ENCODE results near the gene NLGN4Y. TPM values are rescaled to one million over a fixed set of nuclear protein-coding genes. Genes with fewer than 3 reads are reported as not detected.

Gene NLGN4Y
- 13.1 TPM for polyA plus RNA-seq (2013, experiment 1 of 2; ENCODE audit: insufficient read length)
- 13.6 TPM for polyA plus RNA-seq (2013, experiment 2 of 2; ENCODE audit: insufficient read length)

DNA sequence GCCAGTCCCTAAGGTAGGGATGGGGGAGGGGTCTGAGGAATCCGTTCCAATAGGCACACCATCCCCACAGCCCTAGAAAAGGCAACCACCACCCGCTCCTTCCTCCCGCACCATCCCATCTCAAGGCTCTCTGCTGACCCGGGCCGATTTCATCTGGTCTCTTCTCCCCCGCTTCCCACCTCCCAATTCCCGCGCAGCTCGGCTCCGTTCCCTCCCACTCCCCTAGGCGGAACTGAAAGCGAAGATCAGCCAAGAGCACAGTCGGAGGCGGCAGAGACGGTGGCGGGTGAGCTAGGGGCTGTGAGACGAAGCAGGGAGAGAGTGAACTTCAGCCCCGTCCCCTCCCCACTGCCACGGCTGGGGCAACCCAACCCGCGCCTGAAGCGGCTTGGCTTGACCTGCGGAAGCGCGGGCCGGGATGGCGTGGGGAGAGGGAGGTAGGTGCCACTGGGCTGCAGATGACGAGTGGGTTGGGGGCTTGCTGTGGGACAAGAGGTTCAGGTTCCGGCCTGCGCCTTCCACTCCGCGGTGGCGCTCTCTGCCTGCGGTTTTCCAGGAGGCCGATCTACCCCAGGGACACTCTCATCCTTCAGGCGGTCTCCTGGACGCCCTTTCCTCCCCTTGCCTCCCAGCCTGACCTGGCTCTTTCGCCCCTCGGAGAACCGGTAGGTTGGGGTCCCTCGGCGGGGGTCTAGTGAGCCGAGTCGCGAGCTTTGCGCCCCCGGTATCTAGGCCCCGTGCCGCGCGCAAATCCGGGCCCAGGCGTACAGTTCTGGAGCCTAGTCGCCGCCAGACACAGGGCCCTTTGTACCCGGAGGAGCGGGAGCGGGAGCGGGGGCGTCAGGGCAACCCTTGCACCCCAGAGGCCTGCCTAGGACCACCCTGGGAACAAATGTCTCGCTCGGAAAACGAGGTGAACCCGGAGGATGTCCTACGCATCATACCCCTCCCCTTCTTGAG is at the start of gene NLGN4Y:
TSS of gene NLGN4Y (plus strand) at position 258 of the 960 bp plus-strand sequence. CDS start 97,591 bp downstream, outside the sequence.
- DNase-seq, result peak; percentile 44

DNA sequence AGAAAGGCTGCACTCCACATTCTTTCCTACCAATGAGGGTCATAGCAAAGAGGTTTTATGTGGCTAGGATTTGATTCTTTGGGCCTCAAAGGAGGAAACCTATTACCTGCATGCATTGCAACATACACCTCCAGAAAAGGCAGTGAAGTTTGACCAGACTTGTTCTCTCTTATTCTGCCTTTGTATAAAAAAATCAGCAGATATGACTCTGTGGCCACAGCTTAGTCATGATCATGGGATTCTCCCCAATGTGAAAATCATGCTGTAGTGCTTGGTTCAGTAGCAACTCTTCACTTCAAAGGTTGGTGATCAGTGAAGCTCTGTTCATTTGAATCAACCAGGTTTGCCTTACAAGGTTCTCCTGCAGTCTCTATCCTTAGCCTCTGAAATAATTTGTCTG is 38.4 kb upstream of the NLGN4Y start:
- DNase-seq, result no peak

DNA sequence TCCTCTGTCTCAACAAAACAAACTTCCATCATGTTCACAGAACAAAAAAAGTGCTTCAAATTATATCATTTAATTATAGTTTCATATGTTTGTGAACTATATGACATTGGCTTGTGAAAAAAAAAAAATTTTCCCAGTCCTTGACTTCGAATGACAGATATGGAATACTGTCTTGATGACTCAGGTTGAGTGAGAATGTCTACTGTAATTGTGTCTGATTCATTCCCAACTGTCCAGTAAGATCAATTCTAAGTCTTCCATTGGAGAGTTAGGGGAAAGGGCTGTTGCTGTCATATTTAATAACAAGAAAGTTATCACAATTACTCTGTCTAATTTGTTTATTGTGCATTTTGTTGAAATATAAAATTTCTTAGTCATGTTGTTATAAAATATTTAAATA is 34.1 kb upstream of the NLGN4Y start:
- no peak for DNase-seq

DNA sequence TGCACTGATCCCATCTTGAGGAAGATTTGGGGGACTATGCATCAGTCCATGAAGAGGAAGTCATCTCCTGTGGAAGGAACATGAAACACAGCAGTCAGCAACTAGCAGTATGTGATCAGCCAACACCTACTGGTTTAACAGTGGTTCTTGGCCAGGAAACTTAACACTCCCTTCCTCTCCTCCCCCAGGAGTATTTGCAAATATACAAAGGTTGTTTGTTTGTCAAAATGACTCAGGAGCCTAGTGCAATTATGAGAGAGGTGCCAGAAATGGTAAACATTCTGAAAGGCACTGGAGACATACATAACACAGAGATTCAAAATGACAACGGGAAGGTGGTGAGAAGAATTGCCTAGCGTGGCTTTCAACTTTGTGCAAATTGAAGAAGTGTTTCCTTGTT is 26.3 kb upstream of the NLGN4Y start:
- DNase-seq, result no peak

DNA sequence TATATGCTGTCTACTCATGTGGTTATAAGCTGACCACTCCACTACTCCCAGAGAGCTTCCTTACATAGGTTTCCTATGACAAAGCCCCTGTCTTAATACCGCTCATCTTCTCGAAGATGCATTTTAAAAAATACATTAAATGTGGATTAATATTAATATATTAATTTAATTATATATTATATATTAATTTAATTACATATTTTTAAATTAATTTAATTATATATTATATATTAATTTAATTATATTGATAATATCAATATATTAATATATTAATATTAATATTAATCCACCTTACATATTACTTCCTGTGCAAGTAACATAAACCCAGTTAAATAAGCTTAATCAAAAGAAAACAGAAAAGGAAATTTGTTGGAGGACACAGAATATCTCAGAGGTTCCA is 19.7 kb upstream of the NLGN4Y start:
- DNase-seq, result no peak

DNA sequence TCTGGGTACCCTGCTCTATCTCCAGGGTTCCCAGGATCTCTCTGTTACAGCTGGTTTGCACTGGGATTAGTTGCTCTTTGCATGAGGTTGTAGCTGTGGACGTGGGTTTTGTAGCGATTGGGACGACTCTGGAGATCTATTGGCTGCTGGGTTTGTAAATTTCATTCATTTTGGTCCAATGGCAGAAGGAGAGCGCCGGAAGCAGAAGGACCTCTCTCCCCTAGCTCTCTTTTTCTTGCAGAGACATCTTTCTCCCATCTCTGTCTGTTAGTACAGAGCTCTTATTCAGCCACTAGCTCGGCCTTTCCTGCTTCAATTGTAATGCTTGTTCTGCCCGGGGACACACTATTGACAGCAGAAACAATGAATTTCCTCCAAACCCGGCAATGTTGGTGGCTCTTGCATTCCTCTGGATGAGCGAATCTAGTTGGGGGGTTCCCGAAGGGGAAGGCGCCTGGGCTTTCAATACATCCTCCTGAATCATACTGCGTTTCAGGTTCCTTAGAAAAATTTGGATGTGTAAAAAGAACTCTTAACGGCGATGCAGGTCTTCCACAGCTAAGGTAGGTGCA is 1.9 kb upstream of the NLGN4Y start:
- peak; percentile 54 for DNase-seq

DNA sequence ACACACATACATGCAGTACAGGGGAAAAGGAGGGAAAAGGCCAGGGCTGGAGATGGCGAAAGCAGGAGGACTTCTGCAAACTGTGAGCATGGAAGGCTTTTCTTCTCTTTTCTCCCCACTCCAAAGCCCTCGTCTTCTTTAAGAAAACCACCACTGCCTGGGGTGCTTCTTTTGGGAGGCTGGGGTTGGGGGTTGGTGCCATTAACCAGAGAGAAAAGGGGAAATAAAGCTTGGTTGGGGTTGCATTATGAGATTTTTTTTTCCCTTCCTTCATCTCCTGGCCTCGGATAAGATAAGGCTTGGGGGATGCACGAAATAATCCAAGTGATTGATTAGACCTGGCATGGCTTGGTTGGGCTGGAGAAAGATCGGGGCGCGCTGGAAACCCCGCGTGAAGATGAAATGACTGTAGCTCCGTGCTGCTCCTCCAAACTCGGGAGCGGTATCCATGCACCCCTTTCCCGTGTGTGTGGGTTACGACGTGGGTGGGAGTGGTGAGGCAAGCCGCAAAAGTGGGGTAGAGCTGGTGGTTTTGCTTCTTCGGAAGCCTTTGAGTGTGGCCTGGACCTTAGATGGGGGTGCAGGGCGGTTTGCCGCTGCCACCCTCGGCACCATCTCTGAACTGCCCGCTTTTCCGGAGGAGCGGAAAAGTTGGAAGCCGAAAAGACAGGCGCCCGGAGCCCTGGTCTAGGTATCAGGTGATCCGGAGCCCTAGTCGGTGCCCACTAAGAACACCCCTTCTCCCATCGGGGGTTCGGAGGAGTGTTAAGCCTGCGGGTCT is 648 bp upstream of the NLGN4Y start:
- no peak for DNase-seq

DNA sequence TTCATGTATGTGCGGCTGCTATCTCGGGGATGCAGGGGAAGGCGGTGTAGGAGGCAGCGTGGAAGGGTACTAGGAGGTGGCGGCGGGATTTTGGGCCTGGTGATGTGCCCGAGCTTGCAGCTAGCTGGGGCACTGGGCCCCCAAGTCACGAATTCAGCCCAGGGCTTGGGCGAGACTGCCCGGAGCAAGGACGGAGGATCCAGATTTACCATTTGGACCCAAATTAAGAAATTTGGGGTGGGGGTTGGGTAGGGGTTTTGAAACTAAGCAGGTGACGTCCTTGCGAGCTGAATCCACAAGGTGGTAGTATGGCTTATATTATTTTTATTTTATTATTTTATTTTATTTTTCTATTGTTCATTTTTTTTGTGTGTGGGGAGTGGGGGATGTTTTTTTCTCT is 986 bp downstream of the NLGN4Y start:
- DNase-seq, result peak; percentile 38

DNA sequence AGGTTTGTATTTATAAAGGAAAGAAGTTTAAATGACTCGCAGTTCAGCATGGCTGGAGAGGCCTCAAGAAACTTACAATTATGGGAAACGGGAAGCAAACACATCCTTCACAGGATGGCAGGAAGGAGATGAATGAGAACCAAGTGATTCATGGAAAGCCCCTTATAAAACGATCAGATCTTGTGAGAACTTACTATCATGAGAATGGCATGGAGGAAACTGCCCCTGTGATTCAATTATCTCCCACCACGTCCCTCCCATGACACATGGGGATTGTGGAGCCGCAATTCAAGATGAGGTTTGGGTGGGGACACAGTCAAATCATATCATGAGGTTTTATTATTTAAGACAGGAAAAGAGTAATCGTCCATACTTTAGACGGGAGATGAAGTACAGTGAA is 4.0 kb downstream of the NLGN4Y start:
- no peak for DNase-seq

DNA sequence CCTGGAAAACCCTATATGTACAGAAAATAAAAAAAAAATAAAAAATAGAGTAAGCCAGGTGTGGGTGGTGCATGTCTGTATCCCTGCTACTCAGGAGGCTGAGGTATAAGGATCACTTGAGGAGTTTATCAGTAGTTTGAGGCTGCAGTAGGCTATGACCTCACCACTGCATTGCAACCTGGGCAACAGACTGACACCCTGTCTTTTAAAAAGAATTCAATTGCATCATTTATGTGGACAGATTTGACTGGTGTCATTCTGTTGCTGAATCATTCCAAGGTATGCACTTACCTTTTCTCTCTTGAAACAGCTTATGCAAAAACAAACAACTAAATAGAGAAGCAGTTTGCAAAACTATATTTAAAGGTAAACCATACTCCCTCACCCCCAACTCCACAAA is 12.4 kb downstream of the NLGN4Y start:
- DNase-seq, result no peak

DNA sequence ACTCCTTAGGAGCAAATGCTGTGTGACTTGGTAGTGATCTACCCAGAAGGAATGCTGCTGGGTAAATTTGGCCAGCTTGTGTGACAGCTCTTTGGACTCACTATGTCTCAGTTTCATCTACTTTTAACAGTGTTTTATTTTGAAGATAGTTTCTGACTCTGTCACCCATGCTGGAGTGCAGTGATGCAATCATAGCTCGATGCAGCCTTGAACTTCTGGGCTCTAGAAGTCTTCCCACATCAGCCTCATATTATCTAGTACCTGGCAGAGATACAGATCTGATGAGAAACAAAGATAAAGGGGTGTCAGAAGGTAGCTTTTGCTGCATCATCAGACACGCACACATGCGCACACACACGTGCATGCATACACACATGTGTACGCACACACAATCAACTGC is 19.2 kb downstream of the NLGN4Y start:
- DNase-seq, result no peak

DNA sequence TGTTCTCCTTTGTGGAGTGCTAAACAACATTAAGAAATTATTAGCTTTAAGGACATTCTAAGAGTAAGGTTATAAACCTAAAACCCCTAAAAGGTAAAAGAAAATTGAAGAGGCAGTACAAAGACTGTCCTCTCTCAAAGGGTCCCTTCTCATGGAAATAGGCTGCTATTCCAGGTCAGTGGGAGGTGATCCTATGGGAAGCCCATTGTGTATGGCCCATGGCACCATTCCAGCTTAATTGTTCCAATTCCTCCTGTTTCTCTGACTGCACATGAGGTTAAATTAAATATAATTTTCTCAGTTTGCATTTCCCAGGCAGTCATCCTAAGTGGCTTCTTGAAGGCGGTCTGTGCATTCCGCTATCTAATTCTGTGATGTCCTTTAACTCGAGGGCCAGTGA is 57.0 kb downstream of the NLGN4Y start:
- DNase-seq, result no peak

DNA sequence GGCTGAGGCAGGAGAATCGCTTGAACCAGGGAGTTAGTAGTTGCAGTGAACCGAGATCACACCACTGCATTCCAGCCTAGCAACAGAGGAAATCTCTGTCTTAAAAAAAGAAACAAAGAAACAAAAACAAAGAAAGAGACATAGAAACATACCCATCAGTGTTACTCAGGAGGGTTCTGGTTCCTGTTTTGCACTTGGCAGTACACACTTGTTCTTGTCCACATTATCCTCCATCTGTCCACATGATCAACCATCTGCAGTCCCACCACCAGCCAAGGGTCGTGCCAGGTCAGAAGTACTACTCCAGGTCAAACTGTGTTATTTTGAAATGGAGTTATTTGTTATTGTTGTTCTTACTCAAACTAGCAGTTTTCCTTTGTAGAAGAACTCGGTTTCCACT is 62.4 kb downstream of the NLGN4Y start:
- no peak for DNase-seq

DNA sequence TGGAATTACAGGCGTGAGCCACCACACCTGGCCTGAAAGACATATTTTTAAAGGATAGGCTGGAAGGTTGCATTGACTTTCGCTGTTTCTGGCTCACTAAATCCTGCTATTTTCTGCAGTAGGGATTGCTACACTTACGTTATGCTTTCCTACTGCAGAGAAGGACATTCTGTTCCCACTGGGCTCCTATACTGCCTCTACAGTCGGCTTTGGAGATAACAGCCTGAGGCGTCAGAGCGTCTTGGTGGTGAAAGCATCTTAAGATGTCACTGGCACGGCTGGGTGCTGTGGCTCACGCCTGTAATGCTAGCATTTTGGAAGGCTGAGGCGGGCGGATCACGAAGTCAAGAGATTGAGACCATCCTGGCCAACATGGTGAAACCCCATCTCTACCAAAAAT is 77.0 kb downstream of the NLGN4Y start:
- DNase-seq, result no peak

DNA sequence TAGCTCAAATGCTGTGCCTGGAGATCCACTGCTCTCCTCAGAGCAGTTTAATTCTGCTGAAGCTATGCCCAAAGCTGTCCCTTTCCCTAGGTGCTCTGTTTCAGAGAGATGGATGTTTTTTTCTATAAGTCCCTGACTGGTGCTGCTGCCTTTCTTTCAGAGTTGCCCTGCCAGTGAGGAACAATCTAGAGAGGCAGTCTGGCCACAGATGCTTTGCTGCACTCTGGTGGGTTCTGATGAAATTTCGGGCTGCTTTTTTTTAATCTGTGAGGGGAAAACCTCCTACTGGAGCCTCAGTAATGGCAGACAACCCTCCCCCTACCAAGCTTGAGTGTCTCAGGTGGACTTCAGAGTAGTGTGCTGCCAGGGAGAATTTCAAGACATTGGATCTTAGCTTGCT is 93.3 kb downstream of the NLGN4Y start:
- DNase-seq, result no peak

DNA sequence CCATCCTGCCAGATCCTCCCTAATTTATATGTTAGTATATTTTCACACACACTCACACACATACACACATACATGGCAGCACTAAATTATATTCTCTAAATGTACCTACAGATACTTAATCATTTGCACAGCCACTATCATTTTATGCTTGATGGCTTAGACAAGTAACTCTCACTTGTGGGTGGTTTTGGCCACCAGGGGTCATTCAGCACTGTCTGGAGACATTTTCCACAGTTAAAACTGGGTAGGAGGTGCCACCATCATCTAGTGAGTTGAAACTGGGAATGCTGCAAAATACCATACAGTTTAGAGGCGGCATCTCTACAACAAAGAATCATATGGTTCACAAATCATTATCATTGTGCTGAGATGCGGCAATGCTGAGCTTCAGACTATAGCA is 94.2 kb downstream of the NLGN4Y start:
- DNase-seq, result peak; percentile 27

DNA sequence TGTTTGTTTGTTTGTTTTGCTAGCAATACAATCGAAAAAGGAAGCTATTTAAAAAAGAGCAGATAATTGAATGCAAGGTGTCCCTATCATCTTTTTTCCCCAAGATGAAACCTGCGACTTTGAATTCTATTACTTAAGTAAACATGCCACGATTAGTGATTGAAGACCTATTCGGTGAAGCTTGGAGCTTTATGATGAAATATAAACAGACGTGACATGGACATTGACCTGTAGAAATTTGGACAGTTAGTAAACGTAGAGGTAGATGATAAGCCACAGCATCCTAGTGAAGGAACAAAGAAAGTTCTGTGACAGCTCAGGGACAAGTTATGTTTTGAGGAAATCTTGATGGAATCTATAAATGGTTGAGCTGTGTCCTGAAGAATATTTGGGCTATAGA is 103.9 kb downstream of the NLGN4Y start:
- no peak for DNase-seq

DNA sequence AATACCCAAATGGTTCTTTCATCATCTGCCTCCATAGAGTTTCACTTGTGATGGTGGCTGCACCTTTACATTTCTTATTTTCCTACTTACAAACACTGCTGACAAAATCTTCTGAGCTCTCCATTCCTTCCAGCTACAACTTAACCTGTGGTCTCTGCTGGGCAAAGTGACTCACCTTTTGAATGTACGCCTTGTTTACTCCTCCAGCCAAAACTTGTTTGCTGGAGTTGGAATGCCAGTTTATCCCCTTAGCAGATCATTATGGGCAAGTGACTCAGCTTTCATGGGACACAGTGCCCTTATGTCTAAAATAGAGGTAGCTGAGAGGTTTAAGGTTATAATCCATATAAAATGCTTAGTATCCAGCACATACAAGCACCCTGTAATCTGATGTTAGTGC is 107.3 kb downstream of the NLGN4Y start:
- DNase-seq, result no peak

DNA sequence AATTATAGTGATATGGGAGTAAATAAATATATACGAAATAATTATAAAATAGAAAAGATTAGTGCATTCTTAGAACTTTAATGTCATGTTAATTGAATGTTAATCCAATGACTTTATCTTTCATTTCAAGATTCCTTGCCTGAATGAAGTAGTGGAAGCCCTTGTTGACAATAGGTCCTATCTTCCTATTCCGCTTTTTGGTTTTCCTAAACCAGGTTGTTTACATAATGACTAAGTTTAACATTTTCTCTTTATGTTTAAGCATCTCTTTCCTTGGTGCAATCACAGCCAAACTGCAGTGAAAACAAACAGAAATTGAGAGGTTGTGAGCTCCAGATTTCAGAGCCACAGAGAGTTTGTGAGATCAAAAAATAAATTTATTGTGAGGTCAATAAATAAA is 109.4 kb downstream of the NLGN4Y start:
- DNase-seq, result no peak

DNA sequence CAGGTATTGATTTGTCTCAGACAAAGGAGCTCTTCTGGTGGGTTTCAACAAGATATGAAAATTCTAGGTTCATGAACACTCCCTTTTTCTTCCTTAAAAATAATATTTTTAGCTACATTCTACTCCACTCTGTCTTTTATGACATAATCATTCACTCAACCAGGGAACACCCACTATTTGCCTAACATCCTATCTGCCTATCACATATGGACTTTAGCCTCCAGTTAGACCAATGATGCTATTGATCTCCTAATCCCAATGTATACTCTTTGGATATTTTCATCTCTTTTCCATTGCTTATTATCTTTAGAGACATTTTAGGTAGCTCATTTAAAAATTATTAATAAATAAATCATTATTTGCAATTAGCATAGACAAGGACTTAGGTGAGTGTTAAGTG is 110.6 kb downstream of the NLGN4Y start:
- DNase-seq, result no peak

DNA sequence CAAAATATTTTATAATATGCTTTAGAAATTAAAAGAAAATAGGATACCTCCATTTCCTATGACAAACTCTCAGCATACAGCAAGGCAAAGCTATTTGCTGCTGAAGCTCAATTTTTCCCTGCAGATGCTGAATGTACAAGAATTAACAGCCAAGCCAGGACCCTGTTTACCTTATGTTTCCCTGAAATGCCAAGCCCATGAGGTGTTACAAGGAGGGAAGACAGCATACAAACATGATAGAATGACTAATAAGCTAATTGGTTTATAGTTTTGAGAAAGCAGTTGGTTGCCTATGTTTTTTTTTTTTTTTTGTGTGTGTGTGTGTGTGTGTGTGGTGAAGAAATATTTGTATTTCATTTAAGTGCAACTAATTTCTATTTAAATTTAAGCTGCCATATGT is 113.2 kb downstream of the NLGN4Y start:
- no peak for DNase-seq

DNA sequence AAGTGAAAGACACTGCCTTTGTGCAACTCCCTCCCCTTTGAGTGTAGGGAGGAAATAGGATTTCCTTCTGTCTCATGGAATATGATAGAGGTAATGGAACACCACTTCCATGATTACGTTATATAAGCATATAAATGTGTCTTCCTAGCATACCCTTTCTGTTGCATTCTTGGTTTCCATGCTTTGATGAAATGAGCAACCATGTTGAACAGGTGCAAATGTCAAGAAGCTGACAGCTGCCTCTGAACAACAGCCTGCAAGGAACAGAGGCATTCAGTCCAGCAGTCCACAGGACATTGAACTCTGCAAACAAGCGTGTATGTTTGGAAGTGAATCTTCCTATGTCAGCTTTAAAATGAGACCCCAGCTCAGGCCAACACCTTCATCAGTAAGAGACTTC is 117.5 kb downstream of the NLGN4Y start:
- DNase-seq, result no peak

Data from fibroblast of skin of scalp (primary cell).